HG03135 (cell line): ENCODE measurements around the gene LOXL1.
A peak's percentile ranks its signal among the peaks of the same experiment; 100 is the strongest.

Experiments
- ATAC-seq: cut with Tn5 transposase; IDR thresholded peaks from one replicate; pipeline ENCODE4 v1.9.1; 2021; ENCODE audit warnings: mild to moderate bottlenecking, moderate library complexity; ENCODE audit not compliant: unreplicated experiment

Gene LOXL1

GRCh38 chr15:73990250-73991005, 64.2 kb downstream of the LOXL1 start:
- ATAC-seq, result no peak

GRCh38 chr15:73991260-73991659, 65.0 kb downstream of the LOXL1 start:
- no peak for ATAC-seq

- ATAC-seq, result peak; percentile 67
Measured at GRCh38 chr15:73991726-73992593, 65.7 kb downstream of the LOXL1 start, which contains the start of gene STOML1. Gene STOML1, minus strand, starts transcription at chr15:73992295. Its CDS starts 72 bp downstream, at chr15:73992223.

- no peak for ATAC-seq
Measured at GRCh38 chr15:73992594-73992898, 66.3 kb downstream of the LOXL1 start.

GRCh38 chr15:73993211-73993994, 67.1 kb downstream of the LOXL1 start:
- no peak for ATAC-seq

- peak; percentile 68 for ATAC-seq
Measured at GRCh38 chr15:73994413-73994883, 68.2 kb downstream of the LOXL1 start, which contains the start of gene PML. Gene PML, plus strand, starts transcription at chr15:73994716. Its CDS starts 97 bp downstream, at chr15:73994813.

- ATAC-seq, result no peak
Measured at GRCh38 chr15:73994912-73995622, 68.8 kb downstream of the LOXL1 start.

- ATAC-seq, result no peak
Measured at GRCh38 chr15:73996267-73996666, 70.0 kb downstream of the LOXL1 start.

GRCh38 chr15:73996939-73997338, 70.7 kb downstream of the LOXL1 start:
- ATAC-seq, result no peak

GRCh38 chr15:73997986-73998385, 71.7 kb downstream of the LOXL1 start:
- no peak for ATAC-seq
